GM19351 (cell line): ENCODE measurements around the gene PDCD6IP.
A peak's percentile ranks its signal among the peaks of the same experiment; 100 is the strongest.
"Not testable (repeated sequence)": the region's sequence is repeated elsewhere in the genome, so short reads cannot be mapped to it uniquely, and the experiment has no call there.

Experiments
- ATAC-seq: cut with Tn5 transposase; IDR thresholded peaks from one replicate; pipeline ENCODE4 v1.9.1; 2021; ENCODE audit warnings: mild to moderate bottlenecking, moderate library complexity; ENCODE audit not compliant: unreplicated experiment

The PDCD6IP gene

DNA sequence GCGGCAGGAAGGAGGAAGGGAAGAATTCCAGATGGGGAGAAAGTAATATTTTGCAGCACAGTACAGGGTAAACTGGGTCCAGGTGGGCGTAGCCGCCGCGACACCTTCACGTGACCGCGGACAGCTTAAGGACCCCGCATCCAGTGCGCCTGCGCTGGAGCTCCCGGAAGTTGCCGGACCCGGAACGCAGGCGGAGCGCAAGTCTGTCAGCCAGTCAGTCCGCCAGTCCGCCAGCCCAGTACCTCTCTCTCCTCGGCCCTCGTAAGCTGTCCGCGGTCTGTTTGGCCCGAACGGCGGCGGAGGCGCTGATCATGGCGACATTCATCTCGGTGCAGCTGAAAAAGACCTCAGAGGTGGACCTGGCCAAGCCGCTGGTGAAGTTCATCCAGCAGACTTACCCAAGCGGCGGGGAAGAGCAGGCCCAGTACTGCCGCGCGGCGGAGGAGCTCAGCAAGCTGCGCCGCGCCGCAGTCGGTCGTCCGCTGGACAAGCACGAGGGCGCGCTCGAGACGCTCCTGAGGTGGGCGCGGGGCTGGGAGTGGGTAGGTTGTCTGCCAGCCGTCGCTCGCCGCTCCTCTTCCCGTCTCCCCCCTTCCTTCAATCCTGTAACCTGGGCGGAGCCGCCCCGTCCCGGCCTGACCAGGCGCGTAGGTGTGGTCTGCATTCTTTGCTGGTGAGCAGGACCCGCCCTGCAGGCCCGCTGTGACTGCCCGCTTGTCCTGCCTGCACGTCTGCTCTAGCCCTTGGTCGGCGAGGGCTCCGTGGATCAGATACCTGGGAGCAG, at the start of gene PDCD6IP:
TSS of gene PDCD6IP (plus strand) at position 213 of the 784 bp plus-strand sequence. CDS start at position 312, 99 bp downstream.
- peak; percentile 85 for ATAC-seq

- no peak for ATAC-seq
Observed at GRCh38 chr3:33749546-33750210, 48.8 kb upstream of the PDCD6IP start.

GRCh38 chr3:33750211-33750548, 48.2 kb upstream of the PDCD6IP start:
- ATAC-seq, result no peak

- no peak for ATAC-seq
Observed at GRCh38 chr3:33751336-33751735, 47.1 kb upstream of the PDCD6IP start.

DNA sequence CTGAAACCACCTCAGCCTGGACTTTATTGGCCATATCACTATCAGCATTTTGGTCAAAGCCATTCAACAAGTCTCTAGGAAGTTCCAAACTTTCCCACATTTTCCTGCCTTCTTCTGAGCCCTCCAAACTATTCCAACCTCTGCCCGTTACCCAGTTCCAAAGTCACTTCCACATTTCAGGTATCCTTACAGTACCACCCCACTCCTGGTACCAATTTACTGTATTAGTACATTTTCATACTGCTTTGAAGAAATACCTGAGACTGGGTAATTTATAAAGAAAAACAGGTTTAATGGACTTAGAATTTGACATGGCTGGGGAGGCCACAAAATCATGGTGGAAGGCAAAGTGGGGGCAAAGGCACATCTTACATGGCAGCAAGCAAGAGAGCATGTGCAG, 44.0 kb upstream of the PDCD6IP start:
- not testable (repeated sequence) for ATAC-seq

GRCh38 chr3:33758281-33758680, 40.1 kb upstream of the PDCD6IP start:
- no peak for ATAC-seq

GRCh38 chr3:33758864-33759263, 39.6 kb upstream of the PDCD6IP start:
- no peak for ATAC-seq

DNA sequence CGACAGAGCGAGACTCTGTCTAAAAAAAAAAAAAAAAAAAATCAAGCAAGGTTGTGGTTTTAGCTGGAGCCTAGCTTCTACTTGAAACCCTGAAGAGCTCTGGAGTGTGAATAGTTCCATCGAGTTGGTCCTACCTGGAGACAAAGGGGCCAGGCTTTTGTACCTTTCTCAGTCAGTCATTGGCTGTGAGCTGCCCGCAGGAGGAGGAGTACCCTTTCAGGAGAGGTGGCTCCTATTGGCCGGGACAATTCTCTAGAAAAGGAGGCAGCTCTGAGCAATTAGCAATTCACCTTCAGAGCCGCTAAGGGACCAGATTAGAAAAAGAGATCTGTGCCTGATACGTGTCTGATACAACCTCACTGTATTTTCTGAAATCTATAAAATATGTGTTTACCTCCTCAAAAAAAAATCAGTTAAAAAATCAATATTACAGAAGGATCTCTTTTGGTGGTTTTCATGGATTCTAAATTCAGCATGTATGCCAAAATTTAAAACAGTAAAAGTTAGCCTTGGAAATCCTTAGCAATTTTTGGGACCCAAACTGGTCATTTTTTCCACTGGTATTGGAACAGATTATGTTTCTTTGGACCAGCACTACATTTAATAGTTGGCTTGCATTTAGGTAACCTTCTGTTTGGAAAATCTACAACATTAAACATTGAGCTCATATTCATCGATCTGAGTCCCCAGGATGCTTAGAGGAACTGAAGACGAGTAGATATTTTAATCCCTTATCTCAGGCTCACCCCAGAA, 29.7 kb upstream of the PDCD6IP start:
- ATAC-seq, result no peak

DNA sequence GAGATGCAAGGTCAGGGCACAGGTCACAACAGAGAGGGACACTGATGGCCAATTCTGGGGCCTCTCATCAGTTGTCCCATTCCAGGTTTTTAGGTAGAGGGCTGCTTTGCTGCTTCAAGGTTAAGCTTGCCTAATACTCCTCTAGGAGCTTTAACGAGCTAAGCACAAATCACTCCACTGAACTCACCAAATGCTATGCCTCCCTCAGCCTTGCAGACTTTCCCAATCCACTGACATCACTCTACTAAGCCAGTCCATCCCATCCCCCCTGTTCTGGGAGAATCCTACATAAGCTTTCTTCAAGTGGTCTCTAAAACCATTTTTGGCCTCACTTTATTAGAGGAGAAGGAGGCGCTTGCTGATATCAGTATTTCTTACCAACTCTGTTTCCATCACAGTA, 24.8 kb upstream of the PDCD6IP start:
- ATAC-seq, result no peak

DNA sequence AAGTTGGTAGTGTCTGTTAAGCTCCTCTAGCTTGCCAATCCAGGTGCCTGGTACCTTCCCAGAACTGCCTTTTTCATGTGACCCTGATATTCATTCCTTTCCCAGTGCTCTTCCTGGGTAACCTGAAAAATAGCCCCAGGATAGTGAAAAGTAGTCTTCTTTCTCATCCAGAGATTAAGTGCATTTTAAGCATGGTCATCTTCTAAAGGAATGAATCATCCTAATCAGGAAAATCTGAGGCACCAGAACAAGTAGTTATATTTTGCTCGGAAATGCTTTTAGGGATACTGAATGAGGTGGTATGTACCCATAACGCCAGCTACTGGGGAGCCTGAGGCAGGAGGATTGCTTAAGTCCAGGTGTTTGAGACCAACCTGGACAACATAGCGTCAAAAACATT, 23.1 kb upstream of the PDCD6IP start:
- ATAC-seq, result no peak

GRCh38 chr3:33777996-33778395, 20.4 kb upstream of the PDCD6IP start:
- no peak for ATAC-seq

DNA sequence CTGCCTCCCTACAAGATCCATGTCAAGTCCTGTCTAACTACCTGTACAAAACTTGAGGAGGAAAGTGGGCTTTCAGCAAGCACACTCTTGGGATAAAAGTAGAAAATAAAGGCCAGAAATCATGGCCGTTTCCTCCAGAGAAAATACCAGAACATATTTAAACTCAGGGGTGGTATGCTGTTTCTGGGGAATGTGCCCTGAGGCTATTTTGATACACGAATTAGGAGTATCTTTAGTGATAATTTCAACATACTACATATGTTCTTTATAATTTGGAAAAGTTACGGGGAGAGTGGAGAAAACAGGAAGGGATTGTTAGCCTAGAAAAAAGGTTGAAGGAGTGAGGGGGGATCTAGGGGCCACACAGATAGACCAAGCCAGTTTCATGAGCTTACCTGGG, 18.7 kb upstream of the PDCD6IP start:
- no peak for ATAC-seq

GRCh38 chr3:33781413-33781812, 17.0 kb upstream of the PDCD6IP start:
- not testable (repeated sequence) for ATAC-seq

DNA sequence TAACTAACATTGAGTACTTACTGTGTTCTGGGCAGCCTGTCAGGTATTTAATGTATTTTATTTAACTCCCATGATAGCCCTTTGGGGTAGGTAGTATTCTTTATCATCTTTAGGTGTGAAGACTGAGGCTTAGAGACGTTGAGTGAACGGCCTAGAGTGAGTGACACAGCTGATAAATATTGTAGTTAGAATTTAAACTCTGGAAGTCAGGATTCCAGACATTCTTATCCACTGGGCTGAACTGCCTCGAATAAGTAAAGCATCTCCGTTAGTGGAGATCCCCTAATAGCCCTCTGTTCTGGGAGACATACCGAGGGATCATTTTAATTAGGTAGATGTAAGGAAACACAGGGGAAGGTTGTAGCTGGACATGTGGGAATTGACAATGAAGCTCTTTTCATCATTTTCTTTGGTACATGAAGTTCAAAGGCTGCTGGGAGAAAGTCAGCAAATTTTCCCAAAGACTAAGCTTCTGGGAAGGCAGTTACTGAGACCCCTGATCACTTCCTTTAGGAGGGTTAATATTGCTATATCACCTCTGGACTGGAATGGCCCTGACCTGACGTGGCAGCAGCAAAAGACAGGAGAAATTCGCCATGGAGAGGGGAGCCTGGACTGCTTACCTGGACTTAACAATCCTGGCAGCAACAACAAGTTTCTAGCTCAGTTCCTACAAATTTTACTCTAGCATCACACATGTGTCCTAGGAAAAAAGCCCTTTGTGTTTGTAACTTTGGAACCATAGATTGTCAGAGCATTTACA, 11.7 kb upstream of the PDCD6IP start:
- ATAC-seq, result no peak

DNA sequence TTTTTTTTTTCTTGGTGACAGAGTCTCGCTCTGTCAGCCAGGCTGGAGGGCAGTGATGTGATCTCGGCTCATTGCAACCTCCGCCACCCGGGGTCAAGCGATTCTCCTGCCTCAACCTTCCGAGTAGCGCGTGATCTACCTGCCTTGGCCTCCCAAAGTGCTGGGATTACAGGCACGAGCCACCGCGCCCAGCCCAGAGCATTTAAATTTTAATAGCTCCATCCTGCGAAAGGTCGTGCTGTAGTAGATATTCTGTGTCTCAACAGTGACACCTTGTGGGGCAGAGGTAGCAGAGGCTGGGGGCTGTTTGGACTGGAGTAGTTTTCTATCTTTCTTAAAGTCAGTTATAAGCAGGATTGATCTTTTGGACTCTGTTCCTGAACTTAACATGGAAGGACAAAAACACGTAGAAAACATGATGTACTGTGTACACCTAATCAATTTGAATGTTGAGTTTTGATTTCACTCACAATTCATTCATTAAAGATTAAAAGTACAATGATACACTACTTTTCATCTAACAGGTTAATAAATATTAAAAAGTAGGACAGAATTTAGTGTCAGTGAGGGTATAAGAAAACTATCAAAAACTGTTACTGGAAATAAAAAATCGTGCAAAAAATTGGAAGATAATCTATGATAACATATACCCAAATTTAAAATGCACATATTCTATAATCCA, 11.0 kb upstream of the PDCD6IP start:
- ATAC-seq, result peak; percentile 84

DNA sequence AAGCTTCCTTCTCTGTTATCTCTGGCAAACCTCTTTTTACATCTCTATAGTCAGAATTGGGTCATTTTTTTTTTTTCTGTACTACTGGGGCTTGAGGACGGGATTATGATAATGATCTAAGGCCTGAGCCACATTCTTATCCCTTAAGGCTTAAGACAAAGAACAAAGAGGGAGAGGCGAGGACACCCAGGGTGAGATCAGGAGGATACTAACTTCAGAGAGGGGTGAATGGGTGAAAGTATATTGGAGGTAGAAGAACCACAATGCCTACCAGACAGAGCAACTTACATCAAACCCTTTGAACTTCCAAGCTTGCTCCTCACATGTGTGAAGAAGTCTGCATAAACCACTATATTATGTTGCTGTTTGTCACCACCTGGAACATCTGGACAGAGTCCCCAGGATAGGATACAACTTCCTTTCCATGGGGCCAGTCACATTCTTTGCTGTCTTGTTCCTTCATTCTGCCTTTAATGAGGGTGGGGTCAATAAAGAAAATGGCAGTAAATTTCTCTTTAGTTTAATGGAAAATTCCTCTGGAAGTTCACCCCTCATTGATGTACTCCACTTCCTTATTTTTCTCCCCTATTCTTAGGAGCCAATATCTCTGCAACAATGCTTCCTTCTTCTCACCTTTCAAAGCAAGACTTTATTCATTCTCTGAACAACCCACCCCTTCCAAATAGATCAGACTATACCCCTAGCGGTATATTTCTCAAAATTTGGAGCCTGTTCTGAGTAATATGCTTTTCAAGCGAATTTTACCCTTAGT, 9.1 kb upstream of the PDCD6IP start:
- no peak for ATAC-seq

DNA sequence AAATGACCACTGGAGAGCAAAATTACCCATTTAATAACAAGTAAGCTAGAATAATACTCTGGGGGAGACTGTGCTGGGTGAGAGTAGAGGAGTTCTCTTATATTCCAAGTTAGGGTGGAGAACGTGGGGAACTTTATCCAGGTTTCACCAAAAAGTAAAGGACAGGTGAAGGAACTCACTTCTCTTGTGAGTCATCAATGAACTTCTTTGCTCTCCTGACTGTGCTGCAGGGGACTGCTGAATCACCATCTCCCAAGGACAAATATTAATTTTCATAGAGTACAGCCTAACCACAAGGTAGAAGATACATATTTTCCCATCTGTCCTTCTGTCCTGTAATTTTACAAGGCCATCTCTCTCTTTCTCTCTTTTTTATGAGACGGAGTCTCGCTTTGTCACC, 8.3 kb upstream of the PDCD6IP start:
- ATAC-seq, result no peak

- peak; percentile 55 for ATAC-seq
Observed at GRCh38 chr3:33791477-33792166, 6.8 kb upstream of the PDCD6IP start.
